OCI-LY1 (cell line): Measurements from ENCODE around the gene GMPPA.

Source experiments
- H2AFZ ChIP-seq: fragments of 200-600 bp; sonication (generic), shearing (Covaris generic); 2 replicates; pipeline ENCODE4 v1.6.0; 2014; ENCODE audit warnings: antibody characterized with exemption, mild to moderate bottlenecking, low read length
- H3F3A ChIP-seq: fragments of 200-600 bp; sonication (generic), shearing (Covaris generic); 2 replicates; pipeline ENCODE4 v1.6.0; 2014; ENCODE audit warnings: mild to moderate bottlenecking, antibody characterized with exemption, low read length, moderate library complexity; ENCODE audit not compliant: insufficient read depth
- H3K27ac ChIP-seq: fragments of 200-600 bp; sonication (generic); 2 replicates; pipeline ENCODE4 v1.5.1; 2014; ENCODE audit warnings: low read length, mixed run types, mild to moderate bottlenecking, low read depth; ENCODE audit not compliant: poor library complexity, severe bottlenecking
- H3K27me3 ChIP-seq: fragments of 200-600 bp; sonication (generic); 2 replicates; pipeline ENCODE4 v1.6.0; 2014; ENCODE audit warnings: antibody characterized with exemption, mild to moderate bottlenecking, low read length, moderate library complexity; ENCODE audit not compliant: insufficient read depth
- H3K36me3 ChIP-seq: fragments of 200-600 bp; sonication (generic); 2 replicates; pipeline ENCODE4 v1.6.1; 2014; ENCODE audit warnings: mild to moderate bottlenecking, antibody characterized with exemption, low read length, moderate library complexity, mixed read lengths; ENCODE audit not compliant: insufficient read depth
- H3K4me1 ChIP-seq: fragments of 200-600 bp; sonication (generic); 2 replicates; pipeline ENCODE4 v1.5.1; 2014; ENCODE audit warnings: mild to moderate bottlenecking, low read length, moderate library complexity; ENCODE audit not compliant: insufficient read depth, severe bottlenecking
- H3K4me2 ChIP-seq: fragments of 200-600 bp; sonication (generic), shearing (Covaris generic); 2 replicates; pipeline ENCODE4 v1.6.1; 2014; ENCODE audit warnings: low read length
- H3K4me3 ChIP-seq: fragments of 200-600 bp; sonication (generic); 2 replicates; pipeline ENCODE4 v1.5.1; 2014; ENCODE audit warnings: low read length, low read depth, mild to moderate bottlenecking, mixed read lengths; ENCODE audit not compliant: poor library complexity, severe bottlenecking
- H3K79me2 ChIP-seq: fragments of 200-600 bp; shearing (Covaris generic); 2 replicates; pipeline ENCODE4 v1.6.1; 2016; ENCODE audit warnings: mixed run types, low read length, mixed read lengths; ENCODE audit not compliant: insufficient read depth
- H3K9ac ChIP-seq: fragments of 200-600 bp; sonication (generic), shearing (Covaris generic); 2 replicates; pipeline ENCODE4 v1.6.1; 2014; ENCODE audit warnings: mild to moderate bottlenecking, low read length, mixed read lengths
- H3K9me2 ChIP-seq: fragments of 200-600 bp; sonication (generic), shearing (Covaris generic); 2 replicates; pipeline ENCODE4 v1.6.1; 2014; ENCODE audit warnings: low read depth, mild to moderate bottlenecking, low read length, mixed read lengths
- H3K9me3 ChIP-seq: fragments of 200-600 bp; shearing (Covaris generic); 2 replicates; pipeline ENCODE4 v1.6.1; 2014; ENCODE audit warnings: low read length, mixed read lengths
- H4K20me1 ChIP-seq: fragments of 200-600 bp; sonication (generic), shearing (Covaris generic); 2 replicates; pipeline ENCODE4 v1.6.0; 2016; ENCODE audit warnings: mild to moderate bottlenecking, low read length; ENCODE audit not compliant: insufficient read depth
- EZH2 ChIP-seq: fragments of 200-600 bp; sonication (generic), shearing (Covaris generic); IDR thresholded peaks from 2 replicates; pipeline ENCODE4 v1.8.0; 2017; ENCODE audit warnings: borderline replicate concordance, mixed run types, mild to moderate bottlenecking, antibody characterized with exemption, low read length, moderate library complexity, mixed read lengths
- TF ChIP-seq, protein P1 (sequence below): fragments of 200-600 bp; sonication (generic), shearing (Covaris generic); IDR thresholded peaks from 2 replicates; pipeline ENCODE4 v1.5.1; 2017; ENCODE audit warnings: mild to moderate bottlenecking, antibody characterized with exemption, low read length, moderate library complexity, mixed read lengths

GMPPA gene

DNA sequence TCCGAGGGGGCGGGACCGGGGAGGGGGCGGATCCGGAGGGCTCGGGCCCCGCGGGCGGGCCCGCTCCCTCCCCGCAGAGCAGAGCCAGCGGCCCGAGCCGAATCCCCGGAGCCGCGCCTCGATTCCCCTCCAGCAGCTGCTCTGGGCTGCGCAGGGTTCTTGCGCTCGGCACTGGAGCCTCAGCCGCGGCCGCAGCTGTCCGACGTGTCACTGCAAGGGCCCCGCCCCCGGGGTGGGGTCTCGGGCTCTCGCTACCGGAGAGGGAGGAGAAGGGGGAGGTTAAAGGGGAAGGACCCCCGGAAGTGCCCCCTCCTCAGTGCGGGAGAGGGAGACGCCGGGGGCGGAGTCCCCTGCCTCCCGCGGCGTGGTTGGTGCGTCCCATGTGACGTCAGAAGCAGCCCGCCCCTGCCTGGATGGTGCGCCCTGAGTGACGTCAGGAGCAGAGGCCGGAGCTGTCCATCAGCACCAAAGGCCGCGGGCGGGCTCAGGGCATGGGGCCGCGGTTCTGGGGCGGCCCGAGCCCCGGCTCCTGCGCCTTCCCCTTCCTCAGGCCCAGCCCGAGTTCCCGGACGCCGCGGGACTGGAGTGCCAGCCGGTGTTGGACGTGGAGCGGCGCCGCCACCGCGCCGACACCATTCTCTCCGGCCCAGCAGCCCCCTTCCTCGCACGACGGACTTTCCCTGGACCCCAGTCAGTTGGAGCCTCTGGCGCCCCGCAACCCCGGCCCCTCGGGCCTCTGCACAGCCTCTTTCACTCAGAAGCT, 45.1 kb downstream of the GMPPA start, which contains the start of the genes CHPF and TMEM198:
CHPF (minus strand) TSS at position 214 of the 763 bp plus-strand sequence. CDS start 271 bp downstream, outside the sequence.
TMEM198 (plus strand) TSS at position 433 of the 763 bp plus-strand sequence. CDS start 700 bp downstream, outside the sequence.
- Histone ChIP-seq H3K79me2 (no peaks in the 10 kb centered on the region), H3K9ac (peak within 1 kb of the TSS; percentile 56), H3K4me2 (peak within 1 kb of the TSS; percentile 65), H4K20me1 (no peaks in the 10 kb centered on the region), H3K9me2 (no peaks in the 10 kb centered on the region), H3K4me1 (peaks cover 13% of the 10 kb centered on the region), H3K27me3 (no peaks in the 10 kb centered on the region), H3K27ac (peak within 1 kb of the TSS; percentile 44), H3K36me3 (peaks cover 11% of the 10 kb centered on the region; the same call in 1 of the 2 replicates), H3K4me3 (peak within 1 kb of the TSS; percentile 66), H2AFZ (no peak within 1 kb of the TSS), H3F3A (no peaks in the 10 kb centered on the region), H3K9me3 (no peaks in the 10 kb centered on the region)
- TF ChIP-seq EZH2: no peak
- TF ChIP-seq, protein P1, sequence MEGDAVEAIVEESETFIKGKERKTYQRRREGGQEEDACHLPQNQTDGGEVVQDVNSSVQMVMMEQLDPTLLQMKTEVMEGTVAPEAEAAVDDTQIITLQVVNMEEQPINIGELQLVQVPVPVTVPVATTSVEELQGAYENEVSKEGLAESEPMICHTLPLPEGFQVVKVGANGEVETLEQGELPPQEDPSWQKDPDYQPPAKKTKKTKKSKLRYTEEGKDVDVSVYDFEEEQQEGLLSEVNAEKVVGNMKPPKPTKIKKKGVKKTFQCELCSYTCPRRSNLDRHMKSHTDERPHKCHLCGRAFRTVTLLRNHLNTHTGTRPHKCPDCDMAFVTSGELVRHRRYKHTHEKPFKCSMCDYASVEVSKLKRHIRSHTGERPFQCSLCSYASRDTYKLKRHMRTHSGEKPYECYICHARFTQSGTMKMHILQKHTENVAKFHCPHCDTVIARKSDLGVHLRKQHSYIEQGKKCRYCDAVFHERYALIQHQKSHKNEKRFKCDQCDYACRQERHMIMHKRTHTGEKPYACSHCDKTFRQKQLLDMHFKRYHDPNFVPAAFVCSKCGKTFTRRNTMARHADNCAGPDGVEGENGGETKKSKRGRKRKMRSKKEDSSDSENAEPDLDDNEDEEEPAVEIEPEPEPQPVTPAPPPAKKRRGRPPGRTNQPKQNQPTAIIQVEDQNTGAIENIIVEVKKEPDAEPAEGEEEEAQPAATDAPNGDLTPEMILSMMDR: no peak

DNA sequence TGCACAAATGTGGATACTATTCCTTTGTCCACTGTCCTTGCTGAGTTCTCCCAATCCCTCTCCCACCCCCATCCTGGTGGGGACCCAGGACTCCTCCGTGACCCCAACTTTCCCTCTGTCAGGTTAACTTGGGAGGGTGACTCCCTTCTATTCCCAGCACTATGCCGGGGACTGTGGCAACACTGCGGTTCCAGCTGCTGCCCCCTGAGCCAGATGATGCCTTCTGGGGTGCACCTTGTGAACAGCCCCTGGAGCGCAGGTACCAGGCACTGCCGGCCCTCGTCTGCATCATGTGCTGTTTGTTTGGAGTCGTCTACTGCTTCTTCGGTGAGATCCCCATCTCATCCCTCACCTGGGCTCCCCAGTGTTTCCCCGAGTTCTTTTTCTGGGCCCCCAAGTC, 45.9 kb downstream of the GMPPA start:
- Histone ChIP-seq H3K9ac (no peak overlapping the region; the same call in 1 of the 2 replicates), H2AFZ (no peak overlapping the region), H3K79me2 (no peaks in the 10 kb centered on the region), H3K4me2 (peak overlapping the region; percentile 65), H3K27ac (no peak overlapping the region), H3F3A (no peaks in the 10 kb centered on the region), H3K4me1 (peaks cover 13% of the 10 kb centered on the region), H3K9me2 (no peaks in the 10 kb centered on the region), H3K27me3 (no peaks in the 10 kb centered on the region), H3K36me3 (peaks cover 11% of the 10 kb centered on the region; the same call in 1 of the 2 replicates), H4K20me1 (no peaks in the 10 kb centered on the region), H3K4me3 (peak overlapping the region; percentile 66), H3K9me3 (no peaks in the 10 kb centered on the region)
- TF ChIP-seq, protein P1: no peak
- no peak for TF ChIP-seq EZH2

DNA sequence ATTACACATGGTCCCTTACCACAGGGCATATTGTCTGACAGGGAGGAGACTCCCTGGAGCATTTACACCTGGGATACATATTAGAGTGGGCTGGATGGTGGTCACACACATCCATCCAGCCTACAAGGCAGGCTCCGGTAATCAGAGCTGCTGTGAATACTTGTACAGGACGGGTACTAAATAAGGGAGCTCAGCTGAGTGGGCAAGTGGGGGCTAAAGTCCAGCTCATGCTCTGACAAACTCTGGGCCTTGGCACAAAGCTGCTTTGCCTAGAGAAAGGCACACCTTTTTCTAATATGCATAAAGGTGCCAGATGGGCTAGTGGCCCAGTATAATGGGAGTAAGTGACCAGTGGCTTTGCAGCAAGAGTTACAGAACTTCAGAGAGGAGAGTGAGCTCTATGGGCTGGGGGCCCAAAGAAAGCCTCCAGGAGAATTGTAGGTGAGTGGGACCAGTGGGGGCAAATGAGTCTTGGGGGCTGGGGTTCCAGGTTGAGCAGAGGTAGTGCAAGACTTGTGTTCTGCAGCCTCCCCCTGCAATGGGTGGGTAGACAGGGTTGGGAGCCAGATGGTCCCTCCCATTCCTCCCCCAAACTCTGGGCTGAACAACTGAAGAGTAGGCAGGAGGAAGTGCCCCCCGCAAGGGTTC, 46.7 kb downstream of the GMPPA start:
- H3K36me3 ChIP-seq: peaks cover 10% of the 10 kb centered on the region; the same call in 1 of the 2 replicates
- H3K4me3 ChIP-seq: no peak overlapping the region
- no peaks in the 10 kb centered on the region for H4K20me1 ChIP-seq
- H3F3A ChIP-seq: no peaks in the 10 kb centered on the region
- H3K4me2 ChIP-seq: no peak overlapping the region
- peaks cover 13% of the 10 kb centered on the region for H3K4me1 ChIP-seq
- H3K9me2 ChIP-seq: no peaks in the 10 kb centered on the region
- no peak overlapping the region for H3K27ac ChIP-seq
- no peaks in the 10 kb centered on the region for H3K27me3 ChIP-seq
- no peak overlapping the region for H3K9ac ChIP-seq
- H3K79me2 ChIP-seq: no peaks in the 10 kb centered on the region
- no peak overlapping the region for H2AFZ ChIP-seq
- H3K9me3 ChIP-seq: no peaks in the 10 kb centered on the region
- TF ChIP-seq, protein P1: no peak
- TF ChIP-seq EZH2: no peak
